Mammary epithelial cell (primary cell): ENCODE results near the gene SUCNR1.

Experiments
- CTCF ChIP-seq, 2 donors: IDR thresholded peaks in 1 of 2; conservative IDR thresholded peaks in 1 of 2; 2 replicates each; pipeline ENCODE4 v1.5.1; 2011 to 2012; ENCODE audit warnings: inconsistent platforms in 2 of 2, low read length in 2 of 2, mild to moderate bottlenecking in 2 of 2, control low read depth in 1 of 2, low read depth in 1 of 2; ENCODE audit not compliant: insufficient read depth in 1 of 2; ENCODE audit errors: extremely low read depth in 1 of 2
- EZH2 ChIP-seq: IDR thresholded peaks from 2 replicates; pipeline ENCODE4 v1.6.1; 2012; ENCODE audit warnings: low read length, inconsistent platforms, borderline replicate concordance

GRCh38 chr3:151864423-151865101 lies 8.9 kb upstream of the SUCNR1 start:
- TF ChIP-seq CTCF (conservative IDR thresholded peaks at IDR 0.05 in 1 of 2, IDR thresholded peaks at IDR 0.05 in 1 of 2; ENCODE audit: extremely low read depth in 1 of 2, insufficient read depth in 1 of 2, low read depth in 1 of 2, low read length in 2 of 2) = no peak
- no peak for TF ChIP-seq EZH2
